HepG2 (cell line): Measurements from ENCODE around the gene ZFAND6. TPM values are rescaled to one million over a fixed set of nuclear protein-coding genes. Genes with fewer than 3 reads are reported as not detected.

Source experiments
- CERS6 ChIP-seq: sonication (generic); formaldehyde crosslinking; IDR thresholded peaks from 2 replicates; pipeline ENCODE4 v1.5.0; 2020; ENCODE audit warnings: missing genetic modification reagents
- GFI1 ChIP-seq: sonication (generic); formaldehyde crosslinking; IDR thresholded peaks from 2 replicates; pipeline ENCODE4 v1.5.0; 2020; ENCODE audit warnings: missing genetic modification reagents, mild to moderate bottlenecking, borderline replicate concordance
- HHEX ChIP-seq: IDR thresholded peaks from 2 replicates; pipeline ENCODE4 v1.6.1; 2016; ENCODE audit warnings: control low read depth
- MYC ChIP-seq: sonication (generic); formaldehyde crosslinking; IDR thresholded peaks from 2 replicates; pipeline ENCODE4 v1.9.0; 2021; ENCODE audit warnings: missing genetic modification reagents, borderline replicate concordance
- NR2F1 ChIP-seq, 2 experiments: fragments of 450-650 bp in 1 of 2; formaldehyde crosslinking in 1 of 2; IDR thresholded peaks; 2 replicates each; pipeline versions ENCODE4 v1.5.0 to v1.6.1; 2016 to 2020; ENCODE audit warnings: mild to moderate bottlenecking in 1 of 2, missing compliant biosample characterization in 1 of 2, missing genetic modification reagents in 1 of 2, moderate library complexity in 1 of 2
- POGZ ChIP-seq: sonication (generic); formaldehyde crosslinking; IDR thresholded peaks from 2 replicates; pipeline ENCODE4 v1.4.0; 2020; ENCODE audit warnings: mild to moderate bottlenecking, missing genetic modification reagents
- PRDM15 ChIP-seq: sonication (generic); formaldehyde crosslinking; IDR thresholded peaks from 2 replicates; pipeline ENCODE4 v1.4.0; 2020; ENCODE audit warnings: missing genetic modification reagents
- RARG ChIP-seq: sonication (generic); formaldehyde crosslinking; IDR thresholded peaks from 2 replicates; pipeline ENCODE4 v1.4.0; 2020; ENCODE audit warnings: low read depth, mild to moderate bottlenecking, missing genetic modification reagents
- SALL1 ChIP-seq: sonication (generic); formaldehyde crosslinking; IDR thresholded peaks from 2 replicates; pipeline ENCODE4 v1.8.0; 2022; ENCODE audit warnings: mild to moderate bottlenecking, missing genetic modification reagents
- TCF12 ChIP-seq, 2 experiments: fragments of 450-650 bp in 1 of 2; sonication (generic) in 1 of 2; formaldehyde crosslinking in 1 of 2; IDR thresholded peaks; 2 replicates each; pipeline versions ENCODE4 v1.6.1 to v1.8.0; 2017 to 2022; ENCODE audit warnings: antibody characterized with exemption in 1 of 2, mild to moderate bottlenecking in 1 of 2, missing genetic modification reagents in 1 of 2, moderate library complexity in 1 of 2
- TIGD3 ChIP-seq: sonication (generic); formaldehyde crosslinking; IDR thresholded peaks from 2 replicates; pipeline ENCODE4 v1.5.1; 2020; ENCODE audit warnings: mild to moderate bottlenecking, missing genetic modification reagents, borderline replicate concordance
- ZNF17 ChIP-seq: sonication (generic); formaldehyde crosslinking; IDR thresholded peaks from 2 replicates; pipeline ENCODE4 v1.5.0; 2020; ENCODE audit warnings: mild to moderate bottlenecking, missing genetic modification reagents
- ZNF234 ChIP-seq: sonication (generic); formaldehyde crosslinking; conservative IDR thresholded peaks from 2 replicates; pipeline ENCODE4 v1.5.1; 2020; ENCODE audit warnings: mild to moderate bottlenecking, missing genetic modification reagents
- ZNF24 ChIP-seq: fragments of 450-650 bp; IDR thresholded peaks from 2 replicates; pipeline ENCODE4 v1.6.1; 2017; ENCODE audit warnings: antibody characterized with exemption, mild to moderate bottlenecking
- ZNF275 ChIP-seq: sonication (generic); formaldehyde crosslinking; IDR thresholded peaks from 2 replicates; pipeline ENCODE4 v1.8.0; 2022; ENCODE audit warnings: missing genetic modification reagents, mild to moderate bottlenecking, inconsistent platforms, borderline replicate concordance
- ZNF34 ChIP-seq: sonication (generic); formaldehyde crosslinking; IDR thresholded peaks from 2 replicates; pipeline ENCODE4 v1.4.0; 2020; ENCODE audit warnings: mild to moderate bottlenecking, missing genetic modification reagents, borderline replicate concordance
- ZNF44 ChIP-seq: sonication (generic); formaldehyde crosslinking; IDR thresholded peaks from 2 replicates; pipeline ENCODE4 v1.5.1; 2020; ENCODE audit warnings: mild to moderate bottlenecking, missing genetic modification reagents
- ZNF460 ChIP-seq: sonication (generic); formaldehyde crosslinking; IDR thresholded peaks from 2 replicates; pipeline ENCODE4 v1.5.1; 2020; ENCODE audit warnings: missing genetic modification reagents, mild to moderate bottlenecking, borderline replicate concordance
- ZNF652 ChIP-seq: IDR thresholded peaks from 2 replicates; pipeline ENCODE4 v1.6.1; 2016; ENCODE audit warnings: low read depth, borderline replicate concordance
- ZNF75D ChIP-seq: sonication (generic); formaldehyde crosslinking; IDR thresholded peaks from 2 replicates; pipeline ENCODE4 v1.8.1; 2023; ENCODE audit warnings: missing genetic modification reagents, mild to moderate bottlenecking, borderline replicate concordance
- ZSCAN5A ChIP-seq: sonication (generic); formaldehyde crosslinking; IDR thresholded peaks from 2 replicates; pipeline ENCODE4 v1.8.0; 2022; ENCODE audit warnings: mild to moderate bottlenecking, missing genetic modification reagents, borderline replicate concordance
- polyA plus RNA-seq, 8 experiments: library from polyadenylated mRNA; depleted of rRNA in 3 of 8; stranded (reverse) in 7 of 8; unstranded in 1 of 8; fragments of >200 nt; fragmentation: Illumina TruSeq in 4 of 8; extraction: Trizol in 4 of 8; gene quantifications; 2 replicates each; pipeline versions ENCODE4 v1.2.1 to v1.2.3, GENCODE V29; 2011 to 2016; ENCODE audit warnings: low read depth in 4 of 8, missing spikeins in 1 of 8, mixed read lengths in 1 of 8; ENCODE audit not compliant: insufficient read depth in 1 of 8
- total RNA-seq, 5 experiments: library from RNA; depleted of rRNA; stranded (reverse); fragments of >200 nt; fragmentation: Illumina TruSeq; extraction: Trizol; gene quantifications; 2 replicates each; pipeline ENCODE4 v1.2.3, GENCODE V29; 2016; ENCODE audit warnings: low read depth in 1 of 5

ZFAND6 gene
- total and polyA plus RNA-seq, 2 of the 13 experiments (the other 11 are each of a cell fraction or from before 2014, with no cell fraction given), result 84.2 to 115 TPM

GRCh38 chr15:80173022-80173759, 113.7 kb downstream of the ZFAND6 start (continued):
- TF ChIP-seq ZNF275 (CRISPR knock-in tag) (no peak), ZNF234 (CRISPR knock-in tag) (no peak), ZNF24 (no peak), ZNF75D (no peak), ZNF44 (CRISPR knock-in tag) (no peak), HHEX (CRISPR knock-in tag) (no peak), RARG (CRISPR knock-in tag) (no peak), PRDM15 (CRISPR knock-in tag) (no peak), ZNF34 (CRISPR knock-in tag) (no peak), SALL1 (CRISPR knock-in tag) (no peak; the same call in 1 of the 2 replicates), CERS6 (CRISPR knock-in tag) (no peak), TCF12 (IDR thresholded peaks at IDR 0.05) (no peak), TCF12 (CRISPR knock-in tag; IDR thresholded peaks at IDR 0.05) (no peak), GFI1 (CRISPR knock-in tag) (no peak), ZNF17 (CRISPR knock-in tag) (no peak), ZNF460 (CRISPR knock-in tag) (no peak), NR2F1 (CRISPR knock-in tag; IDR thresholded peaks at IDR 0.05) (no peak), TIGD3 (CRISPR knock-in tag) (no peak), ZNF652 (CRISPR knock-in tag) (no peak), POGZ (CRISPR knock-in tag) (no peak), MYC (CRISPR knock-in tag) (no peak), ZSCAN5A (CRISPR knock-in tag) (no peak)
